ENCODE data around the gene HAP1. TPM values are rescaled to one million over a fixed set of nuclear protein-coding genes. Genes with fewer than 3 reads are reported as not detected.

Gene HAP1
- total and polyA plus RNA-seq, 2 of the 8 experiments (the other 6 are each of a cell fraction or from before 2014, with no cell fraction given), result 2.3 to 3.6 TPM

GRCh38 chr17:41750862-41751261 lies 16.4 kb upstream of the HAP1 start (continued):
- TF ChIP-seq CHD7 (IDR thresholded peaks at IDR 0.05; ENCODE audit: insufficient replicate concordance, low read length), result no peak
- no peak for TF ChIP-seq SIN3A (conservative IDR thresholded peaks at IDR 0.05 in 1 of 2, IDR thresholded peaks at IDR 0.05 in 1 of 2; ENCODE audit: low read depth in 1 of 2, low read length in 2 of 2)
- TF ChIP-seq CBX5 (IDR thresholded peaks at IDR 0.05; ENCODE audit: low read depth, low read length), result no peak
- TF ChIP-seq CREB1 (IDR thresholded peaks at IDR 0.05), result no peak

Measured in H1 (cell line).